ENCODE data around the gene CCSER1. TPM values are rescaled to one million over a fixed set of nuclear protein-coding genes. Genes with fewer than 3 reads are reported as not detected.
"Not testable (repeated sequence)": the region's sequence is repeated elsewhere in the genome, so short reads cannot be mapped to it uniquely, and the experiment has no call there.

CCSER1 gene
- total and polyA plus RNA-seq, 2 experiments from 2014 or later = 5.2 to 23.4 TPM

GRCh38 chr4:91092398-91092980 is 965.3 kb downstream of the CCSER1 start:
- Histone ChIP-seq H4K20me1 (ENCODE audit: insufficient read depth, poor library complexity, severe bottlenecking) (no peaks in the 10 kb centered on the region), H3K27ac (no peak overlapping the region), H3K4me3 (no peak overlapping the region), H3K79me2 (no peaks in the 10 kb centered on the region), H3K4me2 (no peak overlapping the region), H2AFZ (no peak overlapping the region), H3K36me3 (replicated peaks; ENCODE audit: insufficient read depth, low read depth) (no peaks in the 10 kb centered on the region), H3K9me3 (ENCODE audit: low read depth) (no peaks in the 10 kb centered on the region), H3K27me3 (no peaks in the 10 kb centered on the region), H3K9me2 (replicated peaks; ENCODE audit: insufficient read depth) (no peaks in the 10 kb centered on the region), H3K4me1 (ENCODE audit: insufficient read depth) (no peaks in the 10 kb centered on the region)
- no peak for TF ChIP-seq EZH2phosphoT487 (IDR thresholded peaks at IDR 0.05; ENCODE audit: low read depth, severe bottlenecking, unreplicated experiment)
- no peak for TF ChIP-seq EZH2 (IDR thresholded peaks at IDR 0.05; ENCODE audit: borderline replicate concordance)
- TF ChIP-seq CTCF (IDR thresholded peaks at IDR 0.05; ENCODE audit: poor library complexity) = peak; percentile 6
- 76% methylated on average over 2 of the region's 2 CpGs for WGBS (ENCODE audit: low lambda C conversion rate, missing lambda C conversion rate)
- no peak for DNase-seq (ENCODE audit: low spot score)

GRCh38 chr4:91094220-91094619 is 967.0 kb downstream of the CCSER1 start:
- 95% methylated on average over 5 of the region's 5 CpGs for WGBS (ENCODE audit: low lambda C conversion rate, missing lambda C conversion rate)

GRCh38 chr4:91099666-91100065 is 972.5 kb downstream of the CCSER1 start:
- H3K4me1 ChIP-seq (ENCODE audit: insufficient read depth) = no peaks in the 10 kb centered on the region
- H4K20me1 ChIP-seq (ENCODE audit: insufficient read depth, poor library complexity, severe bottlenecking) = no peaks in the 10 kb centered on the region
- H3K4me2 ChIP-seq = no peak overlapping the region
- no peak overlapping the region for H3K4me3 ChIP-seq
- no peaks in the 10 kb centered on the region for H3K27me3 ChIP-seq
- H3K9me3 ChIP-seq (ENCODE audit: low read depth) = no peaks in the 10 kb centered on the region
- H3K79me2 ChIP-seq = no peaks in the 10 kb centered on the region
- no peaks in the 10 kb centered on the region for H3K36me3 ChIP-seq (replicated peaks; ENCODE audit: insufficient read depth, low read depth)
- no peak overlapping the region for H2AFZ ChIP-seq
- TF ChIP-seq EZH2phosphoT487 (IDR thresholded peaks at IDR 0.05; ENCODE audit: low read depth, severe bottlenecking, unreplicated experiment) (no peak), CTCF (IDR thresholded peaks at IDR 0.05; ENCODE audit: poor library complexity) (no peak), EZH2 (IDR thresholded peaks at IDR 0.05; ENCODE audit: borderline replicate concordance) (no peak)
- DNase-seq (ENCODE audit: low spot score) = no peak
- no peaks in the 10 kb centered on the region for H3K9me2 ChIP-seq (replicated peaks; ENCODE audit: insufficient read depth)
- H3K27ac ChIP-seq = no peak overlapping the region

More at GRCh38 chr4:91094220-91094619, 967.0 kb downstream of the CCSER1 start:
- not testable (repeated sequence) for H3K27me3 ChIP-seq; H3K9me2 ChIP-seq (replicated peaks; ENCODE audit: insufficient read depth); H3K4me1 ChIP-seq (ENCODE audit: insufficient read depth); H3K36me3 ChIP-seq (replicated peaks; ENCODE audit: insufficient read depth, low read depth); H4K20me1 ChIP-seq (ENCODE audit: insufficient read depth, poor library complexity, severe bottlenecking); H3K4me3 ChIP-seq; H3K27ac ChIP-seq; H3K79me2 ChIP-seq; H3K9me3 ChIP-seq (ENCODE audit: low read depth); H3K4me2 ChIP-seq; DNase-seq (ENCODE audit: low spot score); H2AFZ ChIP-seq

GRCh38 chr4:91108751-91109150 is 981.6 kb downstream of the CCSER1 start:
- H3K4me2 ChIP-seq = no peak overlapping the region
- no peak for TF ChIP-seq EZH2 (IDR thresholded peaks at IDR 0.05; ENCODE audit: borderline replicate concordance)
- no peak for TF ChIP-seq EZH2phosphoT487 (IDR thresholded peaks at IDR 0.05; ENCODE audit: low read depth, severe bottlenecking, unreplicated experiment)
- no peak for TF ChIP-seq CTCF (IDR thresholded peaks at IDR 0.05; ENCODE audit: poor library complexity)
- no peak overlapping the region for H3K27ac ChIP-seq
- no peaks in the 10 kb centered on the region for H3K9me2 ChIP-seq (replicated peaks; ENCODE audit: insufficient read depth)
- no peaks in the 10 kb centered on the region for H3K79me2 ChIP-seq
- H3K9me3 ChIP-seq (ENCODE audit: low read depth) = no peaks in the 10 kb centered on the region
- 99% methylated on average over 3 of the region's 3 CpGs for WGBS (ENCODE audit: low lambda C conversion rate, missing lambda C conversion rate)
- DNase-seq (ENCODE audit: low spot score) = no peak
- H4K20me1 ChIP-seq (ENCODE audit: insufficient read depth, poor library complexity, severe bottlenecking) = no peaks in the 10 kb centered on the region
- H3K27me3 ChIP-seq = no peaks in the 10 kb centered on the region
- H3K4me1 ChIP-seq (ENCODE audit: insufficient read depth) = no peaks in the 10 kb centered on the region
- H3K36me3 ChIP-seq (replicated peaks; ENCODE audit: insufficient read depth, low read depth) = no peaks in the 10 kb centered on the region
- H2AFZ ChIP-seq = no peak overlapping the region
- no peak overlapping the region for H3K4me3 ChIP-seq

All from hepatocyte (in vitro differentiated cells).